PC-9 (cell line): ENCODE data around the gene DNAH9. TPM values are rescaled to one million over a fixed set of nuclear protein-coding genes. Genes with fewer than 3 reads are reported as not detected.

Experiments
- BruUV-seq: library from RNA; stranded (reverse); fragments of 400-500 nt; replicated peaks from 2 replicates; lab custom pipeline; 2021; lab: Mats Ljungman, UMichigan
- CTCF ChIA-PET: fragments of 300-600 bp; sonication (Branson Sonifier 250); formaldehyde crosslinking; loops from one replicate; lab custom pipeline; 2022; ENCODE audit warnings: antibody characterized with exemption; lab: Charles Lee
- POLR2A ChIA-PET: fragments of 300-600 bp; sonication (Branson Sonifier 250); formaldehyde crosslinking; loops from one replicate; lab custom pipeline; 2022; ENCODE audit warnings: antibody characterized with exemption; ENCODE audit not compliant: unreplicated experiment; lab: Charles Lee
- DNase-seq, 2 experiments: peaks; one replicate each; pipeline versions ENCODE4 v3.0.0 to v3.0.0-alpha.2; 2015 to 2022; ENCODE audit warnings: mixed read lengths in 1 of 2
- H2AFZ ChIP-seq: fragments of 200-600 bp; sonication (generic); 2 replicates; pipeline ENCODE4 v1.8.1; 2017; ENCODE audit warnings: antibody characterized with exemption
- H3F3A ChIP-seq: fragments of 200-600 bp; sonication (generic); 2 replicates; pipeline ENCODE4 v1.8.1; 2017; ENCODE audit warnings: antibody characterized with exemption, mild to moderate bottlenecking, low read depth; ENCODE audit not compliant: insufficient read depth
- H3K27ac ChIP-seq: fragments of 200-600 bp; sonication (generic); 2 replicates; pipeline ENCODE4 v1.6.1; 2016; ENCODE audit warnings: mixed run types
- H3K27me3 ChIP-seq: fragments of 200-600 bp; sonication (generic); 2 replicates; pipeline ENCODE4 v1.6.1; 2016; ENCODE audit warnings: low read depth, mixed run types; ENCODE audit not compliant: insufficient read depth
- H3K36me3 ChIP-seq: fragments of 200-600 bp; sonication (generic); 2 replicates; pipeline ENCODE4 v1.6.1; 2016; ENCODE audit warnings: low read depth, mixed run types
- H3K4me1 ChIP-seq: fragments of 200-600 bp; sonication (generic); replicated peaks from 2 replicates; pipeline ENCODE4 v1.6.1; 2016; ENCODE audit warnings: mixed run types; ENCODE audit not compliant: insufficient read depth
- H3K4me2 ChIP-seq: fragments of 200-600 bp; sonication (generic); 2 replicates; pipeline ENCODE4 v1.6.1; 2017; ENCODE audit warnings: mixed run types
- H3K4me3 ChIP-seq: fragments of 200-600 bp; sonication (generic); 2 replicates; pipeline ENCODE4 v1.6.1; 2016; ENCODE audit warnings: mixed run types
- H3K79me2 ChIP-seq: fragments of 200-600 bp; sonication (generic); 2 replicates; pipeline ENCODE4 v1.6.1; 2017; ENCODE audit warnings: low read depth, mixed run types
- H3K9me2 ChIP-seq: fragments of 200-600 bp; sonication (generic); 2 replicates; pipeline ENCODE4 v1.8.1; 2017; ENCODE audit warnings: mild to moderate bottlenecking; ENCODE audit not compliant: insufficient read depth
- H3K9me3 ChIP-seq: fragments of 200-600 bp; sonication (generic); 2 replicates; pipeline ENCODE4 v1.8.1; 2016; ENCODE audit warnings: low read depth; ENCODE audit not compliant: insufficient read depth
- H4K20me1 ChIP-seq: fragments of 200-600 bp; sonication (generic); 2 replicates; pipeline ENCODE4 v1.8.1; 2017; ENCODE audit not compliant: insufficient read depth
- EZH2 ChIP-seq: fragments of 200-600 bp; sonication (generic); IDR thresholded peaks from 2 replicates; pipeline ENCODE4 v1.8.0; 2017; ENCODE audit warnings: antibody characterized with exemption, low read depth
- intact Hi-C: fragments of 100-400 bp; cut with micrococcal nuclease; formaldehyde crosslinking; loops from one replicate; pipeline ENCODE4 v1.10.0; 2022; ENCODE audit not compliant: unreplicated experiment
- total RNA-seq: library from RNA; stranded (reverse); gene quantifications from 2 replicates; pipeline ENCODE4 v1.2.3, GENCODE V29; 2021
- TF ChIP-seq, protein P1 (sequence below): fragments of 200-600 bp; sonication (generic); conservative IDR thresholded peaks from 2 replicates; pipeline ENCODE4 v1.6.1; 2017; ENCODE audit warnings: mixed run types, antibody characterized with exemption, mild to moderate bottlenecking, moderate library complexity

DNAH9 gene
- total RNA-seq, 1 experiment from 2014 or later, result not detected

DNA sequence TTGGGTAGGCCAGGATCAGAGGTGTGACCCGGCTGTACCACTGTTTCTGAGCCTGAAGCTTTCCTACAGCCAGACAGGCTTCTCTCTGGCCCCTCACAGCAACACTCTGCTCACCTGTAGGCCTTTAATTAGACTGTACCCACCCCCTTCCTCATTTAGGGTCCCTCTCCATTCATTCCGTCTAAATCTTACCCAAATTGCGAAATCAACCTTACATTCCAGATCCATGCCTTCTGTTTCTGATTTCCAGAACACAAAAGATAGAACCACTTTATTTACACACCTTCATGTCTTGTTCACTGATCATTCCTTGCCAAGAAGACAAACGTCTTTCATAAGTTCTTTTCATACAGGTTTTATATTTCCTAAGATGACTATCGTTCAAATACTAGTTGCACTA lies 238.2 kb downstream of the DNAH9 start:
- no peaks in the 10 kb centered on the region for H3K36me3 ChIP-seq
- H3K9me2 ChIP-seq, result no peaks in the 10 kb centered on the region
- CTCF ChIA-PET, result no interaction called here
- POLR2A ChIA-PET, result no interaction called here
- no peaks in the 10 kb centered on the region for H3F3A ChIP-seq
- no peak overlapping the region for H3K4me3 ChIP-seq
- no peaks in the 10 kb centered on the region for H4K20me1 ChIP-seq
- TF ChIP-seq EZH2, result no peak
- TF ChIP-seq, protein P1, sequence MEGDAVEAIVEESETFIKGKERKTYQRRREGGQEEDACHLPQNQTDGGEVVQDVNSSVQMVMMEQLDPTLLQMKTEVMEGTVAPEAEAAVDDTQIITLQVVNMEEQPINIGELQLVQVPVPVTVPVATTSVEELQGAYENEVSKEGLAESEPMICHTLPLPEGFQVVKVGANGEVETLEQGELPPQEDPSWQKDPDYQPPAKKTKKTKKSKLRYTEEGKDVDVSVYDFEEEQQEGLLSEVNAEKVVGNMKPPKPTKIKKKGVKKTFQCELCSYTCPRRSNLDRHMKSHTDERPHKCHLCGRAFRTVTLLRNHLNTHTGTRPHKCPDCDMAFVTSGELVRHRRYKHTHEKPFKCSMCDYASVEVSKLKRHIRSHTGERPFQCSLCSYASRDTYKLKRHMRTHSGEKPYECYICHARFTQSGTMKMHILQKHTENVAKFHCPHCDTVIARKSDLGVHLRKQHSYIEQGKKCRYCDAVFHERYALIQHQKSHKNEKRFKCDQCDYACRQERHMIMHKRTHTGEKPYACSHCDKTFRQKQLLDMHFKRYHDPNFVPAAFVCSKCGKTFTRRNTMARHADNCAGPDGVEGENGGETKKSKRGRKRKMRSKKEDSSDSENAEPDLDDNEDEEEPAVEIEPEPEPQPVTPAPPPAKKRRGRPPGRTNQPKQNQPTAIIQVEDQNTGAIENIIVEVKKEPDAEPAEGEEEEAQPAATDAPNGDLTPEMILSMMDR, result no peak
- intact Hi-C loops, result no loop called here
- H3K27ac ChIP-seq, result no peak overlapping the region
- no peaks in the 10 kb centered on the region for H3K4me1 ChIP-seq
- H3K9me3 ChIP-seq, result no peaks in the 10 kb centered on the region
- H2AFZ ChIP-seq, result no peak overlapping the region
- H3K79me2 ChIP-seq, result no peaks in the 10 kb centered on the region
- peaks cover 19% of the 10 kb centered on the region; the same call in 1 of the 2 replicates for H3K27me3 ChIP-seq
- H3K4me2 ChIP-seq, result no peak overlapping the region
- no TSS peak for BruUV-seq
- DNase-seq, result no peak

DNA sequence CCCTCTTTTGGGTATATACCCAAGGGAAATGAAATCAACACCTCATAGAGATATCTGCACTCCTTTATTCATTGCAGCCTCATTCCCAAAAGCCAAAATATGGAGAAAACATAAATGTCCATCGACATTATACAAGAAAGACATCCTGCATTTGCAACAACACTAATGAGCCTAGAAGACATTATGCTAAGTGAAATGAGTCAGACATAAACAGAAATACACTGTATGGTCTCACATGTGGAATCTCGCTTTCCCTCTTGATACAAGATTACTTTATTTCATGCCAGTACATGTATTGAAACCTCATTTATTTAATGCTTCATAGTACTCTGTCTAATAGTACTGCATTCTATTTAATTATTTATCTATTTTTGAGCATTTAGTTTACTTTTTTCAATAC lies 241.8 kb downstream of the DNAH9 start:
- BruUV-seq, result no TSS peak
- no peak for DNase-seq
- CTCF ChIA-PET, result no interaction called here
- POLR2A ChIA-PET, result no interaction called here
- intact Hi-C loops, result no loop called here
- Histone ChIP-seq H3K4me2 (no peak overlapping the region), H3K9me3 (no peaks in the 10 kb centered on the region), H3K27ac (no peak overlapping the region), H3K36me3 (no peaks in the 10 kb centered on the region), H3K4me3 (no peak overlapping the region), H3K79me2 (no peaks in the 10 kb centered on the region), H2AFZ (no peak overlapping the region), H3K27me3 (peaks cover 12% of the 10 kb centered on the region; the same call in 1 of the 2 replicates), H4K20me1 (no peaks in the 10 kb centered on the region), H3K9me2 (no peaks in the 10 kb centered on the region), H3K4me1 (no peaks in the 10 kb centered on the region), H3F3A (no peaks in the 10 kb centered on the region)
- no peak for TF ChIP-seq EZH2
- TF ChIP-seq, protein P1, result no peak

DNA sequence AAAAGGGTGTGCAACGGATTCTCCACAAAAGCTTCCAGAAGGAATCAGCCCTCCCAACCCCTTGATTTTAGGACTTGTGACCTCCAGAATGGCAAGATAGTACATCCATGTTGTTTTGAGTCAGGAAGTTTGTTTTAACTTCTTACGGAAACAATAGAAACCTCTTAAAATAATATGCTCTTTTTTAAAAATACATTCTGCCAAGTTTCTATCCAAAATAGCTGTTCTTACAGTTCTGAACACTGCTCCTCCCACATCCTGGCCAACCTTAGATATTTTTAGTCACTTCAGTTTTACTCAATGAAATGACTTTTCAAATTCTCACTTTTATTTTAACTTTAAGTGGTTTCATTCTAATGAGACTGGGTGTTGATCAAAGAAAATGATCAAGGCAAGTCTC lies 242.6 kb downstream of the DNAH9 start:
- DNase-seq, result no peak
- no TSS peak for BruUV-seq
- intact Hi-C loops, result no loop called here
- TF ChIP-seq EZH2, result no peak
- TF ChIP-seq, protein P1, result no peak
- H3K4me1 ChIP-seq, result no peaks in the 10 kb centered on the region
- H3K79me2 ChIP-seq, result no peaks in the 10 kb centered on the region
- H3K9me2 ChIP-seq, result no peaks in the 10 kb centered on the region
- no peaks in the 10 kb centered on the region for H3K9me3 ChIP-seq
- H3K27me3 ChIP-seq, result peaks cover 12% of the 10 kb centered on the region; the same call in 1 of the 2 replicates
- no peaks in the 10 kb centered on the region for H3K36me3 ChIP-seq
- H2AFZ ChIP-seq, result no peak overlapping the region
- no peak overlapping the region for H3K4me2 ChIP-seq
- H4K20me1 ChIP-seq, result no peaks in the 10 kb centered on the region
- H3K27ac ChIP-seq, result no peak overlapping the region
- ChIA-PET CTCF (no interaction called here), POLR2A (no interaction called here)
- no peaks in the 10 kb centered on the region for H3F3A ChIP-seq
- H3K4me3 ChIP-seq, result no peak overlapping the region
